HepG2 (cell line): ENCODE measurements around the gene PDE3B.

Experiments used
- JUN ChIP-seq: sonication (generic); formaldehyde crosslinking; IDR thresholded peaks from 2 replicates; pipeline ENCODE4 v1.4.0; 2020; ENCODE audit warnings: mild to moderate bottlenecking, missing genetic modification reagents
- ZNF337 ChIP-seq: sonication (generic); formaldehyde crosslinking; IDR thresholded peaks from 2 replicates; pipeline ENCODE4 v1.5.1; 2020; ENCODE audit warnings: missing genetic modification reagents, low read depth, mild to moderate bottlenecking, borderline replicate concordance
- TF ChIP-seq, protein P1 (sequence below), 2 experiments: IDR thresholded peaks; 2 replicates each; pipeline ENCODE4 v1.6.1; 2011 to 2012; ENCODE audit warnings: low read length in 2 of 2, borderline replicate concordance in 1 of 2, low read depth in 1 of 2, mild to moderate bottlenecking in 1 of 2, moderate library complexity in 1 of 2

DNA sequence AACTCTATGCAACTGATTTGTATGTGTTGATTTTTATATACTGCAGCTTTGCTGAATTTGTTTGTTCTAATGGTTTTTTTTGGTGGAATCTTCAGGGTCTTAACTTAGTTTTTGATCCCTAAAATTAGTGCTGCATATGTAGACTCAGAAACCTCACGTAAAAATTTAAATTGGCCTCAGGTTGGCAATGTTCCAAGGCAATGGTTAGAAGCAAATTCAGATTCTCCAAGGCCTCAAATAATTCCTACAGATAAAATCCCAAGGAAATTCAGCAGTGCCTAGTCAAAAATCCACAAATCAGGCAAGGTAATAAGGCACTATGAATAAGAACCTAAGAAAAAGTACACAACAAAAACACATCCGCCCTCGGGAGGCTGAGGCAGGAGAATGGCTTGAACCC is 9.5 kb downstream of the PDE3B start:
- TF ChIP-seq JUN (CRISPR knock-in tag) (no peak), ZNF337 (CRISPR knock-in tag) (no peak)
- TF ChIP-seq, protein P1, sequence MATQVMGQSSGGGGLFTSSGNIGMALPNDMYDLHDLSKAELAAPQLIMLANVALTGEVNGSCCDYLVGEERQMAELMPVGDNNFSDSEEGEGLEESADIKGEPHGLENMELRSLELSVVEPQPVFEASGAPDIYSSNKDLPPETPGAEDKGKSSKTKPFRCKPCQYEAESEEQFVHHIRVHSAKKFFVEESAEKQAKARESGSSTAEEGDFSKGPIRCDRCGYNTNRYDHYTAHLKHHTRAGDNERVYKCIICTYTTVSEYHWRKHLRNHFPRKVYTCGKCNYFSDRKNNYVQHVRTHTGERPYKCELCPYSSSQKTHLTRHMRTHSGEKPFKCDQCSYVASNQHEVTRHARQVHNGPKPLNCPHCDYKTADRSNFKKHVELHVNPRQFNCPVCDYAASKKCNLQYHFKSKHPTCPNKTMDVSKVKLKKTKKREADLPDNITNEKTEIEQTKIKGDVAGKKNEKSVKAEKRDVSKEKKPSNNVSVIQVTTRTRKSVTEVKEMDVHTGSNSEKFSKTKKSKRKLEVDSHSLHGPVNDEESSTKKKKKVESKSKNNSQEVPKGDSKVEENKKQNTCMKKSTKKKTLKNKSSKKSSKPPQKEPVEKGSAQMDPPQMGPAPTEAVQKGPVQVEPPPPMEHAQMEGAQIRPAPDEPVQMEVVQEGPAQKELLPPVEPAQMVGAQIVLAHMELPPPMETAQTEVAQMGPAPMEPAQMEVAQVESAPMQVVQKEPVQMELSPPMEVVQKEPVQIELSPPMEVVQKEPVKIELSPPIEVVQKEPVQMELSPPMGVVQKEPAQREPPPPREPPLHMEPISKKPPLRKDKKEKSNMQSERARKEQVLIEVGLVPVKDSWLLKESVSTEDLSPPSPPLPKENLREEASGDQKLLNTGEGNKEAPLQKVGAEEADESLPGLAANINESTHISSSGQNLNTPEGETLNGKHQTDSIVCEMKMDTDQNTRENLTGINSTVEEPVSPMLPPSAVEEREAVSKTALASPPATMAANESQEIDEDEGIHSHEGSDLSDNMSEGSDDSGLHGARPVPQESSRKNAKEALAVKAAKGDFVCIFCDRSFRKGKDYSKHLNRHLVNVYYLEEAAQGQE (IDR thresholded peaks at IDR 0.05; ENCODE audit: borderline replicate concordance in 1 of 2, low read depth in 1 of 2, low read length in 2 of 2), result no peak
